LNCAP (cell line): ENCODE results near the gene BEGAIN.

Experiments used
- TF ChIP-seq, protein P1 (sequence below): fragments of 450-650 bp; IDR thresholded peaks from 2 replicates; pipeline ENCODE4 v1.5.1; 2017; ENCODE audit warnings: mild to moderate bottlenecking

Gene BEGAIN

DNA sequence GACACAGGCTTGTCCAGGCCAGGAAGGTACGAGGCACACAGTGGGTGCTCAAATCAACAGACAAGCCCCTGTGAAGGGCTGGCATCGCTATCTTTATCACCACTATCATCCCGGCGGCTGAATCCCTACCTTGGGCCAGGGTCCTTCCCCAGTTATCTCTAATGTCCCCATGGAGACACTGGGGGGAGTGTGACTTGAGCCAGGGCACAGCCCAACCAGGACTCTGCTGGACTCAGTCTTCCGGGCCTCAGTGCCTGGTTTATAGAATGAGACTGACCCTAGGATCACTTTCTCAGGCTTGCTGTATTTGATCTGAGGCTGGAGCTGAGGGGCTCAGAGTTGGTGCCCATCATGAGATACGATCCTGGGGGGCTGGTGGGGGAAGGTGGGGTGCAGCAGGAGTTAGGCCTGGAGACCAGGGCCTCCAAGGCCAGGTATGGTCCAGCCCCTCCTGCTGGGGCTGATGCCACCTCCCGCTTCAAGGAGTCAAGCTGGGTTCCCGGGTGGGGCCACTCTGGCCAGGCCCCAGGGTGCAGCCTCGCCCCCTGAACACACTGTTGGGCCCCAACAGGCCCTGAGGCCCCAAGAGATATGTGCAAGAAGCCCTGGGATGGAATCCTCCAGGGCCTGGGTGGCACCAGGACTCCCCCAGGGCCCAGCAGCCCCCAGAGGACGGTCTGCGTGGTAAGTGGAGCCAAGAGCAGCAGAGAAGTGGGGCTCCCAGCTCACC lies 11.8 kb downstream of the BEGAIN start:
- TF ChIP-seq, protein P1, sequence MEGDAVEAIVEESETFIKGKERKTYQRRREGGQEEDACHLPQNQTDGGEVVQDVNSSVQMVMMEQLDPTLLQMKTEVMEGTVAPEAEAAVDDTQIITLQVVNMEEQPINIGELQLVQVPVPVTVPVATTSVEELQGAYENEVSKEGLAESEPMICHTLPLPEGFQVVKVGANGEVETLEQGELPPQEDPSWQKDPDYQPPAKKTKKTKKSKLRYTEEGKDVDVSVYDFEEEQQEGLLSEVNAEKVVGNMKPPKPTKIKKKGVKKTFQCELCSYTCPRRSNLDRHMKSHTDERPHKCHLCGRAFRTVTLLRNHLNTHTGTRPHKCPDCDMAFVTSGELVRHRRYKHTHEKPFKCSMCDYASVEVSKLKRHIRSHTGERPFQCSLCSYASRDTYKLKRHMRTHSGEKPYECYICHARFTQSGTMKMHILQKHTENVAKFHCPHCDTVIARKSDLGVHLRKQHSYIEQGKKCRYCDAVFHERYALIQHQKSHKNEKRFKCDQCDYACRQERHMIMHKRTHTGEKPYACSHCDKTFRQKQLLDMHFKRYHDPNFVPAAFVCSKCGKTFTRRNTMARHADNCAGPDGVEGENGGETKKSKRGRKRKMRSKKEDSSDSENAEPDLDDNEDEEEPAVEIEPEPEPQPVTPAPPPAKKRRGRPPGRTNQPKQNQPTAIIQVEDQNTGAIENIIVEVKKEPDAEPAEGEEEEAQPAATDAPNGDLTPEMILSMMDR: no peak

DNA sequence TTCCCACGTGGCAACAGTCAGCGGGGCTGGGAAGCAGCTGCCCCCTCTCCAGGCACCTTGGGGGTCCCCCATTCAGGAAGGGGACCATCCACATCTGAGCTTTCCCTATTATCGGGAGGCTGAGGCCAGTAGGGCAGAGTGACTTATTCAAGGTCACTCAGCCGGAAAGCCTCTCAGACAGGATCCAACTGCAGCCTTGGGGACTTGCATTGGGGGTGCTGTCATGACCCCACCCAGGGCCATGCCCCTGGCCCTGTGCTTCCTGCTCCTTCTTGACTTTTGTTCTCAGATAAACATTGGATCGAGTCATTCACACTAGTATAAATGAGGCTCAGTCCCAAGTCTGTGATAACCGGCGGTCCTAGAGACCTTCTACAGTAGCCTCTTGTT lies 12.6 kb downstream of the BEGAIN start:
- TF ChIP-seq, protein P1: no peak

- TF ChIP-seq, protein P1: no peak
Measured at GRCh38 chr14:100573757-100574641, 13.2 kb downstream of the BEGAIN start.

DNA sequence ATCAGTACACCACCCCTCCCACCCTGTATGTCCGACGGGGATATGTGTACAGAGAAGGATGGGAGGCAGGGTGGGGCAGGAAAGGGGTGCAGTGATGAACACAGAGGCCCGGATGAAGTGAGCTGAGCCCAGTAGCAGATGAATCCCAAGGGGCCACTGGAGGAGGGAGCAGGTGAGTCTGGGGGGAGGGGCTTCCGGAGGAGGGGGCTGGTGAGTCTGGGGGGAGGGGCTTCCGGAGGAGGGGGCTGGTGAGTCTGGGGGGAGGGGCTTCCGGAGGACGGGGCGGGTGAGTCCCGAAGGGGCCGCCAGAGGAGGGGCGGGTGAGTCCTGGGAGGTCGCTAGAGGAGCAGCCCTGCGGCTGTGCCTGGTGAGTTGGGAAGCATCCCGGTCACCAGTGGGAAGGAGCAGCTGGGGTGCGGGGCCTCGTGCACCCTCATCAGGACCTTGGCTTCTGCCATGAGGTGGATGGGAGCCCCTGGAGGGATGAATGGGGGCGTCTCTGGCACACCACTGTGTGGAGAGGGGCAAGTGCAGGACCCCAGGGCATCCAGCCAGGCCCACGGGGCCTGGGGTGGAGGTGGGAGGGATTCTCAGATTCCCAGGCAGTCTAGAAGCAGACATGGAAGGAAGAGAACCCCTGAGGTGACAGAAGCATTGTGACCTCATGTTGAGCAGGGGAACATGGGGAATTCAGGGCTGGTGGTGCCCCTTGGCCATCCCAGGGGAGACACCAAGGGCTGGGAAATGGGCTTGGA lies 14.0 kb downstream of the BEGAIN start:
- TF ChIP-seq, protein P1: no peak

GRCh38 chr14:100572543-100572942 lies 14.7 kb downstream of the BEGAIN start:
- TF ChIP-seq, protein P1: no peak

- TF ChIP-seq, protein P1: no peak
Measured at GRCh38 chr14:100571837-100572236, 15.4 kb downstream of the BEGAIN start.

DNA sequence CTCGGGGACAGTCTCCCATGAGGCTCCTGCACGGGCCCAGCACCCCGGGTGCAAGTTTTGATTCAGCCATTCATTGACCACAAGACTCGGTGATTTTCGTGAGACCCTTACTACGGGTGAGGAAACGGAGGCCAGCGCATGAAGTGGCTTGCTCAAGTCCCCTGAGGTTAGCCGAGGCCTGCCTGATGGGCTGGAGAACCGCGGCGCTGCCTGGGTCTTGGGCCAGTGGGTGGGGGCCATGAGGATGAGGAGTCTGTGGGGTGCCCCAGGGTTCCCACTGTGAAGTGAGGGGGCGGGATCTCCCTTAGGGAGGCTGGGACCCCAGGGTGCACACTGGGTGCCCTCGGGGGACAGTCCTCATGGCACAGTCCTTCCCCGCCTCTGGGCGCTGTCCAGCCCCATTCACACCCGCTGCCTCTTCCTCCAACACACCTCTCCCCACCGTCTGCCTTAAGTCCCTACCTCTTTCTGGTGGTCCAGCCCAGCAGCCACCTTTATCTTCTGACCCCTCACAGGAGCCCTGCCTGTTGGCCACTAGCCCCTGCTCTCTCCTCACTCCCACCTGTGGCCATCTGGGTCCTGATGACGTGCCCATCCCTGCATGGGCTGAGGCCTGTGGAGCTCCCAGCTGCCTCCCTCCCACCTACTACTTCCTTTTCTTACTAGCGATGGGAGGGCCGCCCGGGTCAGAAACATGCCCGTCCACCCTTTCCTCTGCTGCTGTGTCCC lies 16.3 kb downstream of the BEGAIN start:
- TF ChIP-seq, protein P1: no peak
